H1 (cell line): ENCODE measurements around the gene GRM7. TPM values are rescaled to one million over a fixed set of nuclear protein-coding genes. Genes with fewer than 3 reads are reported as not detected.

Experiments
- CHD2 ChIP-seq: IDR thresholded peaks from 2 replicates; pipeline ENCODE4 v1.6.1; 2012; ENCODE audit warnings: low read length, improper control_type of control experiment
- GTF2F1 ChIP-seq: IDR thresholded peaks from 2 replicates; pipeline ENCODE4 v1.6.1; 2012; ENCODE audit warnings: low read depth, low read length, improper control_type of control experiment, borderline replicate concordance
- polyA plus RNA-seq, 7 experiments: library from polyadenylated mRNA; depleted of rRNA in 3 of 7; stranded (reverse) in 5 of 7; unstranded in 2 of 7; fragments of >200 nt in 5 of 7; fragments of 200-250 nt in 2 of 7; gene quantifications; 1 replicate in 5 of 7; 2 replicates in 1 of 7; 4 replicates in 1 of 7; pipeline versions ENCODE4 v1.2.1 to v1.2.3, GENCODE V29; 2011 to 2013; ENCODE audit warnings: missing spikeins in 2 of 7, mixed read lengths in 2 of 7
- total RNA-seq: library from RNA; stranded (reverse); fragmentation: NEBNext Ultra II Directional; extraction: Animal tissue kit (Norgen Biotek cat#: 25700); gene quantifications from 2 replicates; pipeline ENCODE4 v1.2.1, GENCODE V29; 2021

Gene GRM7
- total and polyA plus RNA-seq, 2 of the 8 experiments (the other 6 are each of a cell fraction or from before 2014, with no cell fraction given): 0.17 to 0.24 TPM

DNA sequence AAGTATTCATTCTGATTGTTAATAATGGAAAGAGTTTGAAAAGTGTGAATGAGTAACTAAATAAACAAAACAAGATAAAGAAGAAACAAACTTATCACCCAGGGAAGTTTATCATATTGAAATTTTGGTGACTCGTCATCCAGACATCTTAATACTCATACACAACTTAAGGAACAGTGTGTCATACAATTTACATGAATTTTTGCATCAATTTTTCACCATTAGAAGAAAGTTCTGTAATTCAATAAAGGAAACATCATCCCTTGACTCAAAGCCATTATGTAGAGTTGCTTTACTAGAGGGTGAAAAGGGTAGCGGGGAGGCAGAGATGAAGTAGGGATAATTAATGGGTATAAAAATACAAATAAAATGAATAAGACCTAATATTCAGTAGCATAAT lies 536.2 kb downstream of the GRM7 start (continued):
- TF ChIP-seq CHD2 (no peak), GTF2F1 (no peak)
